K562 (cell line): ENCODE measurements around the gene SYMPK. TPM values are rescaled to one million over a fixed set of nuclear protein-coding genes. Genes with fewer than 3 reads are reported as not detected.
A peak's percentile ranks its signal among the peaks of the same experiment; 100 is the strongest.

Experiments
- CEBPB ChIP-seq: fragments of 450-650 bp; IDR thresholded peaks from 2 replicates; pipeline ENCODE4 v1.6.1; 2016; ENCODE audit warnings: missing genetic modification characterization, missing compliant biosample characterization
- CREM ChIP-seq: IDR thresholded peaks from 2 replicates; pipeline ENCODE4 v1.6.1; 2014; ENCODE audit warnings: antibody characterized with exemption, low read depth
- DPF2 ChIP-seq: fragments of 450-650 bp; IDR thresholded peaks from 2 replicates; pipeline ENCODE4 v1.6.1; 2016
- JUNB ChIP-seq: fragments of 450-650 bp; formaldehyde crosslinking; conservative IDR thresholded peaks from 2 replicates; pipeline ENCODE4 v1.4.0; 2020; ENCODE audit warnings: mild to moderate bottlenecking
- L3MBTL2 ChIP-seq: fragments of 450-650 bp; IDR thresholded peaks from 2 replicates; pipeline ENCODE4 v1.6.1; 2016; ENCODE audit warnings: mild to moderate bottlenecking, moderate library complexity
- MIER1 ChIP-seq: fragments of 450-650 bp; IDR thresholded peaks from 2 replicates; pipeline ENCODE4 v1.6.1; 2016; ENCODE audit warnings: antibody characterized with exemption, mild to moderate bottlenecking, low read depth
- MYC ChIP-seq, 2 experiments: fragments of 250-450 bp in 1 of 2; sonication (Bioruptor Pico) in 1 of 2; IDR thresholded peaks; 2 replicates each; pipeline versions ENCODE4 v1.5.1 to v1.6.1; 2012 to 2021; ENCODE audit warnings: low read depth in 2 of 2, borderline replicate concordance in 1 of 2, improper control_type of control experiment in 1 of 2, low read length in 1 of 2, mild to moderate bottlenecking in 1 of 2, moderate library complexity in 1 of 2
- TAF1 ChIP-seq: IDR thresholded peaks from 2 replicates; pipeline ENCODE4 v1.6.1; 2011; ENCODE audit warnings: mild to moderate bottlenecking, low read length, moderate library complexity; ENCODE audit not compliant: insufficient read depth, control insufficient read depth, severe bottlenecking; ENCODE audit errors: extremely low read depth
- THRAP3 ChIP-seq: fragments of 450-650 bp; IDR thresholded peaks from 2 replicates; pipeline ENCODE4 v1.6.1; 2016; ENCODE audit warnings: mild to moderate bottlenecking, inconsistent platforms, borderline replicate concordance
- ZNF785 ChIP-seq: fragments of 250-450 bp; sonication (Bioruptor Pico); IDR thresholded peaks from 2 replicates; pipeline ENCODE4 v1.4.0; 2020; ENCODE audit warnings: mild to moderate bottlenecking
- polyA plus RNA-seq, 8 experiments: library from polyadenylated mRNA; depleted of rRNA in 4 of 8; stranded (reverse) in 5 of 8; unstranded in 3 of 8; fragments of >200 nt; fragmentation: Nextera tagmentation in 2 of 8; fragmentation: Illumina TruSeq in 1 of 8; extraction: Ambion mirVana in 2 of 8; extraction: Trizol in 1 of 8; gene quantifications; 2 replicates each; pipeline versions ENCODE4 v1.2.1 to v1.2.3, GENCODE V29; 2011 to 2014; ENCODE audit warnings: inconsistent platforms in 1 of 8, missing spikeins in 1 of 8
- total RNA-seq, 7 experiments: library from RNA; depleted of rRNA in 6 of 7; stranded (reverse); fragments of >200 nt in 6 of 7; fragmentation: Illumina TruSeq in 2 of 7; extraction: Trizol in 2 of 7; gene quantifications; 2 replicates each; pipeline versions ENCODE4 v1.2.1 to v1.2.3, GENCODE V29; 2011 to 2021; ENCODE audit warnings: low replicate concordance in 1 of 7
- TF ChIP-seq, protein P1 (sequence below), 2 experiments: IDR thresholded peaks; 2 replicates each; pipeline ENCODE4 v1.6.1; 2011; ENCODE audit warnings: borderline replicate concordance in 1 of 2, control low read depth in 1 of 2, low read depth in 1 of 2, low read length in 1 of 2, mild to moderate bottlenecking in 1 of 2, mixed read lengths in 1 of 2, moderate library complexity in 1 of 2; ENCODE audit not compliant: insufficient read depth in 1 of 2, insufficient read length in 1 of 2, poor library complexity in 1 of 2, severe bottlenecking in 1 of 2; ENCODE audit errors: extremely low read depth in 1 of 2
- TF ChIP-seq, protein P2 (sequence below): fragments of 250-450 bp; sonication (Bioruptor Pico); IDR thresholded peaks from 2 replicates; pipeline ENCODE4 v1.8.0; 2022; ENCODE audit warnings: moderate library complexity, mild to moderate bottlenecking, inconsistent platforms
- TF ChIP-seq, protein P3 (sequence below): fragments of 450-650 bp; IDR thresholded peaks from 2 replicates; pipeline ENCODE4 v1.6.1; 2016; ENCODE audit warnings: low read depth
- TF ChIP-seq, protein P4 (sequence below): fragments of 450-650 bp; IDR thresholded peaks from 2 replicates; pipeline ENCODE4 v1.6.1; 2016

The SYMPK gene
- total and polyA plus RNA-seq, 9 of the 15 experiments (the other 6 are each of a cell fraction or from before 2014, with no cell fraction given): 0.73 to 95.5 (median 58.4) TPM

DNA sequence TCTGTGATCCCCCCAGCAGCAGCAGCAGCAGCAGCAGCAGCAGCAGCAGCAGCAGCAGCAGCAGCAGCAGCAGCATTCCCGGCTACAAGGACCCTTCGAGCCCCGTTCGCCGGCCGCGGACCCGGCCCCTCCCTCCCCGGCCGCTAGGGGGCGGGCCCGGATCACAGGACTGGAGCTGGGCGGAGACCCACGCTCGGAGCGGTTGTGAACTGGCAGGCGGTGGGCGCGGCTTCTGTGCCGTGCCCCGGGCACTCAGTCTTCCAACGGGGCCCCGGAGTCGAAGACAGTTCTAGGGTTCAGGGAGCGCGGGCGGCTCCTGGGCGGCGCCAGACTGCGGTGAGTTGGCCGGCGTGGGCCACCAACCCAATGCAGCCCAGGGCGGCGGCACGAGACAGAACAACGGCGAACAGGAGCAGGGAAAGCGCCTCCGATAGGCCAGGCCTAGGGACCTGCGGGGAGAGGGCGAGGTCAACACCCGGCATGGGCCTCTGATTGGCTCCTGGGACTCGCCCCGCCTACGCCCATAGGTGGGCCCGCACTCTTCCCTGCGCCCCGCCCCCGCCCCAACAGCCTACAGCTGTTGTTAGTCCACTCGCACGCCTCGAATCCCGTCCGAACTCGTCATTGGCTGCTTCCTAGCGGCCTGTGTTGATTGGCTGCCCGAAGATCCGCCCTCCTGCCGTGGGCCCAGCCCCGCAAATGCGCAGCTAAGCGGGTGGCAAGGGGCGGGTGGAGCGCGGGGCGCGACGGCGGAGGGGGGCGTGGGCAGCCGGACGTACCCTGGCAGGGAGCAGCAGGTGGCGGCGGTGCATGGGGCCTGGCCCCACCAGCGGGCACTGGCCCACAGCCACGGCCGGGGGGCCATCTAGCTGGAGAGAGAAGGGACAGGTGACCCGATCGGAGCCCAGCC, 92.5 kb downstream of the SYMPK start (continued):
- TF ChIP-seq CEBPB (tag) (no peak), JUNB (CRISPR knock-in tag) (no peak), MYC (IDR thresholded peaks at IDR 0.05; ENCODE audit: low read depth, low read length) (peak; percentile 50), MYC (CRISPR knock-in tag; IDR thresholded peaks at IDR 0.05; ENCODE audit: borderline replicate concordance, low read depth) (no peak), CREM (peak; percentile 61), MIER1 (no peak), L3MBTL2 (peak; percentile 96), TAF1 (peak; percentile 12), ZNF785 (CRISPR knock-in tag) (no peak), DPF2 (no peak), THRAP3 (no peak)
- TF ChIP-seq, protein P1, sequence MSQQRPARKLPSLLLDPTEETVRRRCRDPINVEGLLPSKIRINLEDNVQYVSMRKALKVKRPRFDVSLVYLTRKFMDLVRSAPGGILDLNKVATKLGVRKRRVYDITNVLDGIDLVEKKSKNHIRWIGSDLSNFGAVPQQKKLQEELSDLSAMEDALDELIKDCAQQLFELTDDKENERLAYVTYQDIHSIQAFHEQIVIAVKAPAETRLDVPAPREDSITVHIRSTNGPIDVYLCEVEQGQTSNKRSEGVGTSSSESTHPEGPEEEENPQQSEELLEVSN (IDR thresholded peaks at IDR 0.05; ENCODE audit: borderline replicate concordance in 1 of 2, extremely low read depth in 1 of 2, insufficient read depth in 1 of 2, insufficient read length in 1 of 2, low read depth in 1 of 2, low read length in 1 of 2, poor library complexity in 1 of 2, severe bottlenecking in 1 of 2): peak; percentile 23 to 65
- TF ChIP-seq, protein P2, sequence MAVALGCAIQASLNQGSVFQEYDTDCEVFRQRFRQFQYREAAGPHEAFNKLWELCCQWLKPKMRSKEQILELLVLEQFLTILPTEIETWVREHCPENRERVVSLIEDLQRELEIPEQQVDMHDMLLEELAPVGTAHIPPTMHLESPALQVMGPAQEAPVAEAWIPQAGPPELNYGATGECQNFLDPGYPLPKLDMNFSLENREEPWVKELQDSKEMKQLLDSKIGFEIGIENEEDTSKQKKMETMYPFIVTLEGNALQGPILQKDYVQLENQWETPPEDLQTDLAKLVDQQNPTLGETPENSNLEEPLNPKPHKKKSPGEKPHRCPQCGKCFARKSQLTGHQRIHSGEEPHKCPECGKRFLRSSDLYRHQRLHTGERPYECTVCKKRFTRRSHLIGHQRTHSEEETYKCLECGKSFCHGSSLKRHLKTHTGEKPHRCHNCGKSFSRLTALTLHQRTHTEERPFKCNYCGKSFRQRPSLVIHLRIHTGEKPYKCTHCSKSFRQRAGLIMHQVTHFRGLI (CRISPR knock-in tag): no peak
- TF ChIP-seq, protein P3, sequence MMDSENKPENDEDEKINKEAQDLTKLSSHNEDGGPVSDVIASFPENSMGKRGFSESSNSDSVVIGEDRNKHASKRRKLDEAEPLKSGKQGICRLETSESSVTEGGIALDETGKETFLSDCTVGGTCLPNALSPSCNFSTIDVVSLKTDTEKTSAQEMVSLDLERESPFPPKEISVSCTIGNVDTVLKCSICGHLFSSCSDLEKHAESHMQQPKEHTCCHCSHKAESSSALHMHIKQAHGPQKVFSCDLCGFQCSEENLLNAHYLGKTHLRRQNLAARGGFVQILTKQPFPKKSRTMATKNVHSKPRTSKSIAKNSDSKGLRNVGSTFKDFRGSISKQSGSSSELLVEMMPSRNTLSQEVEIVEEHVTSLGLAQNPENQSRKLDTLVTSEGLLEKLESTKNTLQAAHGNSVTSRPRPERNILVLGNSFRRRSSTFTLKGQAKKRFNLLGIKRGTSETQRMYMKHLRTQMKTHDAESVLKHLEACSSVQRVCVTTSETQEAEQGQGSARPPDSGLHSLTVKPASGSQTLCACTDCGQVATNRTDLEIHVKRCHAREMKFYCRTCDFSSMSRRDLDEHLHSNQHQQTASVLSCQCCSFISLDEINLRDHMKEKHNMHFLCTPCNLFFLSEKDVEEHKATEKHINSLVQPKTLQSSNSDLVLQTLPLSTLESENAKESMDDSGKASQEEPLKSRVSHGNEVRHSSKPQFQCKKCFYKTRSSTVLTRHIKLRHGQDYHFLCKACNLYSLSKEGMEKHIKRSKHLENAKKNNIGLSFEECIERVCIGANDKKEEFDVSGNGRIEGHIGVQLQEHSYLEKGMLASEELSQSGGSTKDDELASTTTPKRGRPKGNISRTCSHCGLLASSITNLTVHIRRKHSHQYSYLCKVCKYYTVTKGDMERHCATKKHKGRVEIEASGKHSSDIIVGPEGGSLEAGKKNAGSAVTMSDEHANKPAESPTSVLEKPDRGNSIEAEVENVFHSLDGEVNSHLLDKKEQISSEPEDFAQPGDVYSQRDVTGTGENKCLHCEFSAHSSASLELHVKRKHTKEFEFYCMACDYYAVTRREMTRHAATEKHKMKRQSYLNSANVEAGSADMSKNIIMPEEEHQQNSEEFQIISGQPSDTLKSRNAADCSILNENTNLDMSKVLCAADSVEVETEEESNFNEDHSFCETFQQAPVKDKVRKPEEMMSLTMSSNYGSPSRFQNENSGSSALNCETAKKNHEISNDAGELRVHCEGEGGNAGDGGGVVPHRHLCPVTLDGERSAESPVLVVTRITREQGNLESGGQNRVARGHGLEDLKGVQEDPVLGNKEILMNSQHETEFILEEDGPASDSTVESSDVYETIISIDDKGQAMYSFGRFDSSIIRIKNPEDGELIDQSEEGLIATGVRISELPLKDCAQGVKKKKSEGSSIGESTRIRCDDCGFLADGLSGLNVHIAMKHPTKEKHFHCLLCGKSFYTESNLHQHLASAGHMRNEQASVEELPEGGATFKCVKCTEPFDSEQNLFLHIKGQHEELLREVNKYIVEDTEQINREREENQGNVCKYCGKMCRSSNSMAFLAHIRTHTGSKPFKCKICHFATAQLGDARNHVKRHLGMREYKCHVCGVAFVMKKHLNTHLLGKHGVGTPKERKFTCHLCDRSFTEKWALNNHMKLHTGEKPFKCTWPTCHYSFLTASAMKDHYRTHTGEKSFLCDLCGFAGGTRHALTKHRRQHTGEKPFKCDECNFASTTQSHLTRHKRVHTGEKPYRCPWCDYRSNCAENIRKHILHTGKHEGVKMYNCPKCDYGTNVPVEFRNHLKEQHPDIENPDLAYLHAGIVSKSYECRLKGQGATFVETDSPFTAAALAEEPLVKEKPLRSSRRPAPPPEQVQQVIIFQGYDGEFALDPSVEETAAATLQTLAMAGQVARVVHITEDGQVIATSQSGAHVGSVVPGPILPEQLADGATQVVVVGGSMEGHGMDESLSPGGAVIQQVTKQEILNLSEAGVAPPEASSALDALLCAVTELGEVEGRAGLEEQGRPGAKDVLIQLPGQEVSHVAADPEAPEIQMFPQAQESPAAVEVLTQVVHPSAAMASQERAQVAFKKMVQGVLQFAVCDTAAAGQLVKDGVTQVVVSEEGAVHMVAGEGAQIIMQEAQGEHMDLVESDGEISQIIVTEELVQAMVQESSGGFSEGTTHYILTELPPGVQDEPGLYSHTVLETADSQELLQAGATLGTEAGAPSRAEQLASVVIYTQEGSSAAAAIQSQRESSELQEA: no peak
- TF ChIP-seq, protein P4, sequence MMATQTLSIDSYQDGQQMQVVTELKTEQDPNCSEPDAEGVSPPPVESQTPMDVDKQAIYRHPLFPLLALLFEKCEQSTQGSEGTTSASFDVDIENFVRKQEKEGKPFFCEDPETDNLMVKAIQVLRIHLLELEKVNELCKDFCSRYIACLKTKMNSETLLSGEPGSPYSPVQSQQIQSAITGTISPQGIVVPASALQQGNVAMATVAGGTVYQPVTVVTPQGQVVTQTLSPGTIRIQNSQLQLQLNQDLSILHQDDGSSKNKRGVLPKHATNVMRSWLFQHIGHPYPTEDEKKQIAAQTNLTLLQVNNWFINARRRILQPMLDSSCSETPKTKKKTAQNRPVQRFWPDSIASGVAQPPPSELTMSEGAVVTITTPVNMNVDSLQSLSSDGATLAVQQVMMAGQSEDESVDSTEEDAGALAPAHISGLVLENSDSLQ: peak; percentile 96
